PC-9 (cell line): ENCODE results near the gene LRCOL1.

ENCODE experiments used
- CTCF ChIP-seq: fragments of 200-600 bp; sonication (generic); conservative IDR thresholded peaks from 2 replicates; pipeline ENCODE4 v1.6.1; 2017; ENCODE audit warnings: mixed run types, antibody characterized with exemption, mild to moderate bottlenecking, moderate library complexity
- EZH2 ChIP-seq: fragments of 200-600 bp; sonication (generic); IDR thresholded peaks from 2 replicates; pipeline ENCODE4 v1.8.0; 2017; ENCODE audit warnings: antibody characterized with exemption, low read depth

- TF ChIP-seq CTCF (no peak), EZH2 (no peak)
Observed at GRCh38 chr12:132619386-132620112, 9.2 kb upstream of the LRCOL1 start.
